Activated CD8-positive, alpha-beta T cell treated with anti-CD3 and anti-CD28 coated beads for 36 hours (primary cell): ENCODE data around the gene SCAF11. TPM values are rescaled to one million over a fixed set of nuclear protein-coding genes. Genes with fewer than 3 reads are reported as not detected.
A peak's percentile ranks its signal among the peaks of the same experiment; 100 is the strongest.

ENCODE experiments used
- ATAC-seq: fragments of 200-7000 bp; cut with Tn5 transposase; one replicate; pipeline ENCODE4 v1.10.0; 2021; ENCODE audit warnings: mild to moderate bottlenecking, moderate library complexity
- CTCF ChIA-PET: fragments of 350-600 bp; sonication (Branson Sonifier 250); formaldehyde crosslinking; loops from one replicate; lab custom pipeline; 2021; ENCODE audit warnings: antibody characterized with exemption; lab: Charles Lee
- POLR2A ChIA-PET: fragments of 350-600 bp; sonication (Branson Sonifier 250); formaldehyde crosslinking; loops from one replicate; lab custom pipeline; 2021; ENCODE audit warnings: antibody characterized with exemption; lab: Charles Lee
- DNase-seq: peaks from one replicate; pipeline ENCODE4 v3.0.0-alpha.2; 2020
- H3K27ac Mint-ChIP-seq: one replicate; pipeline ENCODE4 v1.8.0; 2021; ENCODE audit warnings: mild to moderate bottlenecking, mixed read lengths
- H3K27me3 Mint-ChIP-seq: one replicate; pipeline ENCODE4 v1.8.0; 2021; ENCODE audit warnings: mixed read lengths
- H3K36me3 Mint-ChIP-seq: one replicate; pipeline ENCODE4 v1.8.0; 2021; ENCODE audit warnings: low read depth, mixed read lengths
- H3K4me1 Mint-ChIP-seq: one replicate; pipeline ENCODE4 v1.8.0; 2021; ENCODE audit warnings: low read depth, mixed read lengths
- H3K4me3 Mint-ChIP-seq: one replicate; pipeline ENCODE4 v1.8.0; 2021; ENCODE audit warnings: mild to moderate bottlenecking, moderate library complexity, mixed read lengths
- H3K9me3 Mint-ChIP-seq: one replicate; pipeline ENCODE4 v1.8.0; 2021; ENCODE audit warnings: mixed read lengths
- intact Hi-C: fragments of 100-400 bp; cut with micrococcal nuclease; formaldehyde crosslinking; loops from one replicate; pipeline ENCODE4 v1.10.0; 2022
- total RNA-seq, 2 experiments: library from RNA; stranded (reverse); gene quantifications; one replicate each; pipeline ENCODE4 v1.2.3, GENCODE V29; 2021
- TF ChIP-seq, protein P1 (sequence below): fragments of 200-600 bp; IDR thresholded peaks from one replicate; pipeline ENCODE4 v1.8.0; 2022; ENCODE audit warnings: antibody characterized with exemption, mild to moderate bottlenecking

Gene SCAF11
- total RNA-seq, 2 experiments from 2014 or later: 110 to 117 TPM

DNA sequence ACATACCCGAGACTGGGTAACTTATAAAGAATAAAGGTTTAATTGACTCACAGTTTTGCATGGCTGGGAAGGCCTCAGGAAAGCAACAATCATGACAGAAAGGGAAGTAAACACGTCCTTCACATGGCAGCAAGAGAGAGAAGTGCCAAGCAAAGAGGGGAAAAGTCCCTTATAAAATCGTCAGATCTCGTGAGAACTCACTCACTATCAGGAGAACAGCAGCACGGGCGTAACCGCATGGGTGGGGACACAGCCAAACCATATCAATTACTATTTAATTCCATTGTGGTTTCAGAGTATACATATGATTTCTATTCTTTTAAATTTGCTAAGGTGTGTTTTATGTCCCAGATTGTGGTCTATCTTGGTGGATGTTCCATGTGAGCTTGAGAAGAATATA, 117.9 kb downstream of the SCAF11 start:
- POLR2A ChIA-PET: no interaction called here
- no peak overlapping the region for H3K4me3 Mint-ChIP-seq
- no peak for ATAC-seq
- DNase-seq: no peak
- no peaks in the 10 kb centered on the region for H3K27me3 Mint-ChIP-seq
- H3K4me1 Mint-ChIP-seq: peaks cover 14% of the 10 kb centered on the region
- H3K27ac Mint-ChIP-seq: peak overlapping the region; percentile 50
- intact Hi-C loops: no loop called here
- TF ChIP-seq, protein P1, sequence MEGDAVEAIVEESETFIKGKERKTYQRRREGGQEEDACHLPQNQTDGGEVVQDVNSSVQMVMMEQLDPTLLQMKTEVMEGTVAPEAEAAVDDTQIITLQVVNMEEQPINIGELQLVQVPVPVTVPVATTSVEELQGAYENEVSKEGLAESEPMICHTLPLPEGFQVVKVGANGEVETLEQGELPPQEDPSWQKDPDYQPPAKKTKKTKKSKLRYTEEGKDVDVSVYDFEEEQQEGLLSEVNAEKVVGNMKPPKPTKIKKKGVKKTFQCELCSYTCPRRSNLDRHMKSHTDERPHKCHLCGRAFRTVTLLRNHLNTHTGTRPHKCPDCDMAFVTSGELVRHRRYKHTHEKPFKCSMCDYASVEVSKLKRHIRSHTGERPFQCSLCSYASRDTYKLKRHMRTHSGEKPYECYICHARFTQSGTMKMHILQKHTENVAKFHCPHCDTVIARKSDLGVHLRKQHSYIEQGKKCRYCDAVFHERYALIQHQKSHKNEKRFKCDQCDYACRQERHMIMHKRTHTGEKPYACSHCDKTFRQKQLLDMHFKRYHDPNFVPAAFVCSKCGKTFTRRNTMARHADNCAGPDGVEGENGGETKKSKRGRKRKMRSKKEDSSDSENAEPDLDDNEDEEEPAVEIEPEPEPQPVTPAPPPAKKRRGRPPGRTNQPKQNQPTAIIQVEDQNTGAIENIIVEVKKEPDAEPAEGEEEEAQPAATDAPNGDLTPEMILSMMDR: no peak
- H3K36me3 Mint-ChIP-seq: peaks cover 49% of the 10 kb centered on the region
- H3K9me3 Mint-ChIP-seq: no peaks in the 10 kb centered on the region
- CTCF ChIA-PET: interaction anchor here (0.8 kb wide), 1 partner anchor 9 kb away, joined by 3 read pairs; no protein-coding TSS in a partner anchor
